Hematopoietic multipotent progenitor cell treated with erythropoietin and hydrocortisone succinate and interleukin-3 and kit ligand, for 6 days (in vitro differentiated cells): Measurements from ENCODE around the gene HNRNPK.
A peak's percentile ranks its signal among the peaks of the same experiment; 100 is the strongest.
"Not testable (repeated sequence)": the region's sequence is repeated elsewhere in the genome, so short reads cannot be mapped to it uniquely, and the experiment has no call there.

Experiments
- DNase-seq: peaks from one replicate; pipeline ENCODE4 v3.0.0-alpha.2; 2015

The HNRNPK gene

DNA sequence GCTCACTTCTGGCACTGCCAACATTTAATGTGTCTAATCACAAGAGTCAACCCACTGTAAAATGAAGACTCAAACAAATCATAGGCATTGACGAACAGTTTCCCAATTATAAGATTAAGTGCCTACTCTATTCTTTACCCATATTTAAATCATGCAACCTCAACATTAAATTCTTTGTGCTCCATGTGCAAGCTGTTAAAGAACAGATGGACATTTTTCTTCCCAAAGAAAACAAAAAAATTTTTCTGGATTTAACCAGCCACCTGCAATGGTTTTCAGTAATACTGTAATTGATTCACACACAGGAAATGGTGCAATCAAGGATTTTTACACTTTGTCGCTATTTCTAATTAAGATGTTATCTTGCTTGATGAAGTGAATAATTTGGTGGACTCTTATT, 3.6 kb downstream of the HNRNPK start:
- DNase-seq, result no peak

DNA sequence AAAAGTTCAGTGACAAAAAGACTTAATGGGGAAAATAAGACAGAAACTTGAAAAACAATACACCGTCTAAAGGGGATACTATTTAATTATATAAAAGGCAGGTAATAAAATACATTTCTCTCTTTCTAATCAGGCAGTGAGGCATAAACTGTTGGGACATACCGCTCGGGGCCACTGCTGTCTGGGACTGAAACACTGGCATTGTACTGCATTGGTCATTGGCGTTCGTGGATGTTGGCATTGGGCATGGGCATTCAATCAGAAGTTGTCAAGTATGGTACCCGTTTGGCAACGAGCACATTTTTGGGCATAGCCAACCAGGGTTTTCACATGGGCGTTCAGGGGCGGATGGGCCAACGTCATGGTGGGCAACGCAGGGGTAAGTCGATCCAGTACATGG, 4.7 kb downstream of the HNRNPK start:
- no peak for DNase-seq

DNA sequence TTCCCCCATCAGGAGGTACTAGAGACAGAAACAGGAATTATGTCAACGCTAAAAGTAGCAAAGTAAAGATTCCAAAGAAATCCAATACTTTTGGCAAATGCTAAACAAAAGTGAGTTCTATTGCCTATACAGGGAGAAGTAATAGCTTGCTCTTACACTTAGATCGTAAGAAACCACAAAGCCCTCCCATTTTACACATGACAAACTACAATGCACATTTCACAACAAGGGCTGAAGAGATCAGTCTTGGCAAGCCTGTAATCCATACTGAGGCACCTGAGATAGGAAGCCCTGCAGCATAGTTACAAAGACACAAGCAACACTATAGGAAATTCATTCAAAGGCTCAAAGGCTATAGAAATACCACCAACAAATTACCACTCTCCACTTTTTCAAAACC, 7.7 kb downstream of the HNRNPK start:
- DNase-seq, result no peak

- DNase-seq, result no peak
These were observed 8.5 kb downstream of the HNRNPK start for GRCh38 chr9:83971485-83971884.

DNA sequence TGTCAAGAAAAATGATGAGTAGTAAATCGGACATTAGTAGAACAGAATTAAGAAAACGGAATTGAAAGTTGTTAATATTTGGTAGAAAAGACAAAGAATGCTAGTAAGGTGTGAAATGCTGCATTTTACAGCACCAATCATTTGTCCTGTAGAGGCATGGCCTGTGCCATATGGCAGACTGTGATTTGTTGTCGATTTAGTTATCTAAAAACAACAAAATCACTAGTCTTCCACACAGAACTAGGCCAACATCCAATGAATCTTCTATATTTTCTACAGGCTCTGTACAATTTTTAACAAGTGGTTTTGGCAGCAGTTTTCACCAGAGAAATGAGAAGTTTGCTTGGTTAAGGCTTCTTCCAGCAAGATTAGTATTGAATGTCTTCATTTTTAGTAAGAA, 10.4 kb downstream of the HNRNPK start:
- DNase-seq, result no peak

DNA sequence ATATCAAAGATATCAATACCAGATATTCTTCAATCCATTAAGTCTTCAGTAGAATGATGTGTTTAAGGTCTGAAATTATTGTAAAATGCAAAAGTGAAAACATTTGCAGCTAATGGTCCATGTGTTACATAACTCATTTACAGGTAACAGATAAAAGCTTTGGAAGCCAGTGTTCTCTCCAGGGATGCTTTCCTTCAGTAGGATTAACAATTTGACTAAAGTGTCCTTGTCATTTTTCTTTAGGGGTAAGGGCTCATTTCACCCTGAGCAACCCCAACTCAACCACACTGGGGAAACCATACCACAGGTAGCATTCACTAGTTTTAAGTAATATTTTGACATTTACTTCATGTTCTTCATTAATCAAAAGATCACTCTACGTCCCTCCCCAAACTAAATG, 12.9 kb downstream of the HNRNPK start:
- DNase-seq, result no peak

DNA sequence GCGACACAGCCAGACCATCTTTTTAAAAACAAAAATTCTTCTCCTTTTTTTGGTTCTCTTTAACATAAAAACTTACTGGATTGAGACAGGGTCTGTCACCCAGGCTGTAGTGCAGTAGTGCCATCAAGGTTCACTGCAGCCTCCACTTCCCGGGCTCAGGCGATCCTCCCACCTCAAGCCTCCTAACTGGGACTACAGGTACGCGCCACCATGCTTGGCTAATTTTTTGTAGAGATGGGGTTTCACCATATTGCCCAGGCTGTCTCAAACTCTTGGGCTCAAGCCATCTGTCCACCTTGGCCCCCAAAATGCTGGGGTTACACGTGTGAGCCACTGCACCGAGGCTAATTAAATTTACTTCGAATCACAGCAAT, 13.8 kb downstream of the HNRNPK start:
- DNase-seq, result no peak

DNA sequence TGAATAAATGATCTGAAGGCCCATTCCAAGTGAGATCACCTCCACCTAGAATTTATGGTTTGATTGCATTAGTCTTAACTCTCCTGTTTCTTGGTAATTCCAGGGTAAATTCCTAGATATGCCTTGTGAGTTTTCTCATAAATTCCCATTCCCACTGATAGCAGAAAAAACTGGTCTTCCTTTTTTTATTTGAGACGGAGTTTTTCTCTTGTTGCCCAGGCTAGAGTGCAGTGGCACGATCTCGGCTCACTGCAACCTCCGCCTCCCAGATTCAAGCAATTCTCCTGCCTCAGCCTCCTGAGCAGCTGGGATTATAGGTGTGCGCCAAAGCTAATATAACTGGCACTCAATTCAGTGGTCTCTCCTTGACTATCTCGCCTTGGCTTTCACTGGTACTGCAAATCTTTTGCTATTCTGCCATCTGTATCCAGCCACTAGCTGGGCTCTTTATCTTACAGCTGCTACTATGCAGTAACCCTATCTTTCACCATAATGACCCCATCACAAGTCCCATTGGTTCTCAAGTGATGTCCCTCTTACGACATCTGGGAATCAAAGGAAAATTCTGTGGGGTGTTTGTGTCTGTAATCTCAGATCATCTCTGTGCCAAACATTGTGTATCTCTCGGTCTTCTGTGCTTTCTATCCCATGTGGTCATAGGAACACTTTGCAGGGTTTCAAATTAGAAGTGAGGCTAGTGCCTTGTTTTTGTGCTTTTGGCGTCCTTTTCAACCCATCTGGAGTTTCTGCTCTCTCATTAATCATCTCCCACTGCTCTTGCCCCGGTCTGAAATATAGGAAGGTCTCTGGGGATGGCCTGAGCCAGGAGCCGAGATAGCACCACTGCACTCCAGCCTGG, 14.4 kb downstream of the HNRNPK start:
- DNase-seq, result peak; percentile 54

- DNase-seq, result no peak
These were observed 15.1 kb downstream of the HNRNPK start for GRCh38 chr9:83964973-83965349.

GRCh38 chr9:83962165-83962564, 17.9 kb downstream of the HNRNPK start:
- no peak for DNase-seq

DNA sequence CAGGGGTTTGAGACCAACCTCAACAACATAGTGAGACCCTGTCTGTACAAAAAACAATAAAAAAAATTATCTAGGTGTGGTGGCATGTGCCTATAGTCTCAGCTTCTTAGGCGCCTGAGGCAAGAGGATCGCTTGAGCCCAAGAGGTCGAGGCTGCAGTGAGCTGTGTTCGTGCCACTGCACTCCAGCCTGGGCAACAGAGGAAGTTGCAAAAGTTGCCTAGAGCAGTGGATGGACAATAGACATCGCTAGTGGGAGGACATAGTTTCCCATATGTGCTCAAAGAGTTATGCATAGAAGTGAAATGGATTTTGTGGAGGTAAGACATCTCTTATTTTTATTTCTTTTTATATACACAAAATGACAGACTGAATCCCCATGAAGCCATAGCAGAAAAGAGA, 19.0 kb downstream of the HNRNPK start:
- DNase-seq, result no peak

DNA sequence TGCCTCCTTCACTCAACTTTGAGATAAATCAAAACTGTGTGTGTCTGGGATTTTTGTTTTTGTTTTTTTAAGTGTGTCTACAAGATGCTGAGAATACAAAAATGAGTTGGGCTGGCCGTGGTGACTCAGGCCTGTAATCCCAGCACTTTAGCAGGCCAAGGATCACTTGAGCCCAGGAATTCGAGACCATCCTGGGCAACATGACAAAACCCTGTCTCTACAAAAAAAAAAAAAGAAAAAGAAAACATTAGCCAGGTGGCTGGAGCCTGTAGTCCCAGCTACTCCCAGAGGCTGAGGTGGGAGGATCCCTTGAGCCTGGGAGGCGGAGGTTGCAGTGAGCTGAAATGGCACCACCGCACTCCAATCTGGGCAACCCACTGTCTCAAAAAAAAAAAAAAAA, 21.0 kb downstream of the HNRNPK start:
- no peak for DNase-seq

DNA sequence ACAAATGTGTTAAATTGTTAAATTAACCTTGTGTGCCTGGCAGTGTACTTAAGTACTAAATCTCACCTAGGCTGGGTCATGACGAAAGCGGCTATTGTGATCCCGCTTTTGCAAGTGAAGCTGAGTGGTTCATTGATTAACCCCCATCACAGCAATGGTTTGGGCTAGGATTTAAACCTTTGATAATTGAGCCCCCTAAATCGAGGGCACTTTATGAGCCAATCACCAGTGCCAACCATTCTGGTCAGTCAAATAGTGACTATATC, 22.8 kb downstream of the HNRNPK start:
- no peak for DNase-seq

DNA sequence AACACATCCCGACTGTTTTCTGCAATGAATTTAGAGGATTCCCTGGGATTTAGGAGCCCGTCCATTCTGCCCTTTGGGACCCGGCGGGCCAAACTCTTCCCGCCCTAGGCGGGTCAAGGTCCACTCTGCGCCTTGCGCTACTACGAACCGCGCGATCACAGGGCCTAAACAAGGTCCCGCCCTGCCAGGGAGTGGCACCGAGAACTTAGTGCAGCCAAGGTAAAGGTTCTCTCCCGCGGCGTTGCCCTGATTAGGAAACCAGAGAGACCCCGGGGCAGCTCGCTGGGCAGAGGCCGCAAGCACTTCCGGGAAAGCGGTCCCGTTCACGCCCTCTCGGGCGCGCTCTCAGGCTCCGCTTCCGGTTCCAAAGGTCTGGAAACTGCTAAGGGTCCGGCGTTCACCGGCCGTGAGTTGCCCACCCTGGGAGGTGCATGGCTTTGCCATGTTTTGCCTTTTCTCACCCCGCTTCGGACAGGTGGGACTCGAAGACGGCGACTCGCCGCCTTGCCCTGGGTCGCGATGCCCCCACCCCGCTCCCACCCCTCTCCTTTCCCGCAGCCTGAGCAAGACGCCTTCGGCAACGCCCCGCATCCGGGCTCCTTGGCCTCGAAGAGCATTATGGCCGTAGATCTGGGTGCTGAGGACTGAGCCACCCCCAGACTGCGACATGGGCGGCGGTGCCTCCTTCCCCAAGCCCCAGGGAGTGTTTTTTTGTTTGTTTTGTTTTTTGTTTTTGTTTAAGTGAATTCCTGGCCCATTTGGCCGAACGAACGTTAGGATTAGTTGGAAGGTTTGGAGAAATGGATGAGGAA, 23.4 kb downstream of the HNRNPK start:
- DNase-seq, result peak; percentile 90

- DNase-seq, result peak; percentile 76
These were observed 24.0 kb downstream of the HNRNPK start for GRCh38 chr9:83956086-83956435.

- DNase-seq, result not testable (repeated sequence)
These were observed 31.9 kb downstream of the HNRNPK start for GRCh38 chr9:83948096-83948495.

GRCh38 chr9:83940590-83941303, 39.3 kb downstream of the HNRNPK start:
- DNase-seq, result no peak

- DNase-seq, result peak; percentile 89
These were observed 42.1 kb downstream of the HNRNPK start for GRCh38 chr9:83937861-83938455.

- DNase-seq, result no peak
These were observed 43.5 kb downstream of the HNRNPK start for GRCh38 chr9:83936523-83936922.

DNA sequence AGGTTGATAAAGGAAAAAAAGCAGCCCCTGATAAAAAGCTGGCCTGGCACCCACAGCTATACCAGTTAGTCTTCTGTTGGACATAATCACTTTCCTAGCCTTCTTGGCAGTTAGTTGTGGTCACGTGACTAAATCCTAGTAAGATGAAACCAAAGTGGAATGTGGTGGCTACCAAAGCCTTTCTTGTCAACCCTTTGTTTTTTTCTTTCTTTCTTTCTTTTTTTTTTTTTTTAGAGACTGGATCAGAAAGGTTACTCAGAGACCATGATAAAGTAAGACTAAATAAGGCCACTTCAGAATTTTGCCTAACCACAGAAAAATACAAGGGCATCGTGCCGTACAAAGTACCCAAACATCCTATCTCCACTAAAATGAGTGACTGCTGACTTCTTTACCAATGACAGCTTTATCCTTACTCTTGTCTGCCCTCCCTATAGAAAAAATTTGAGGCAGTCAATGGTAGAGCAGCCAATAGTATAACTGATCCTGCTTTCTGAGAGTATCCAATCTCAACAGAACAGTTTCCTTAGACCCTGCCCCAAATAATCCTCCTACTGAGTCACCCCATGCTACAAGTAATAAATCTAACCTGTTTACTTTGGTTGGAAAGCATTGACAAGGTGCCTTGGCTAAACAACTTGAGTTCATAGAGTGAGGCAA, 44.6 kb downstream of the HNRNPK start:
- DNase-seq, result peak; percentile 25

GRCh38 chr9:83934569-83935275, 45.3 kb downstream of the HNRNPK start:
- peak; percentile 64 for DNase-seq

DNA sequence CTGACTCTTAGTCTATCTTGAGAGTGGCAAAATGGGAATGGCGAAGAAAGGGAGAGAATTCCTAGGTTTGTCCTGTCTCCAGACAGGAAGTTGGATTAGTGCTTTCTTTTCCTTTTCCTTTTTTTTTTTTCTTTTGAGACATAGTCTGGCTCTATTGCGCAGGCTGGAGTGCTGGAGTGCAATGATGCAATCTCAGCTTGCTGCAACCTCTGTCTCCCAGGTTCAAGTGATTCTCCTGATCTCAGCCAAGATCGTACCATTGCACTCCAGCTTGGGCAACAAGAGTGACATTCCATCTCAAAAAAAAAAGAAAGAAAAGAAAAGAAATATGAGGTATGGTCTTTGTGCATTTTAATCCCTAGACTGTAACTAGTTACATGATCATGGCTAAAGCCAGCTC, 46.2 kb downstream of the HNRNPK start:
- DNase-seq, result no peak
